Measurements from ENCODE around the gene C1QL4. TPM values are rescaled to one million over a fixed set of nuclear protein-coding genes. Genes with fewer than 3 reads are reported as not detected.

The C1QL4 gene
- total and polyA plus RNA-seq, 12 donors = not detected

- Histone ChIP-seq H3K9me3 (no peaks in the 10 kb centered on the region), H3K27me3 (peaks cover 0 to 8% (median 0%) of the 10 kb centered on the region in 7 donors), H3K27ac (no peak overlapping the region), H3K4me3 (no peak overlapping the region), H3K4me1 (peaks cover 0 to 19% (median 6%) of the 10 kb centered on the region in 9 donors), H3K36me3 (no peaks in the 10 kb centered on the region)
- 89 to 100% methylated on average over 1 of the region's 1 CpG for WGBS, 2 donors
- no peak for ATAC-seq
- DNase-seq = no peak
- TF ChIP-seq, protein P1, sequence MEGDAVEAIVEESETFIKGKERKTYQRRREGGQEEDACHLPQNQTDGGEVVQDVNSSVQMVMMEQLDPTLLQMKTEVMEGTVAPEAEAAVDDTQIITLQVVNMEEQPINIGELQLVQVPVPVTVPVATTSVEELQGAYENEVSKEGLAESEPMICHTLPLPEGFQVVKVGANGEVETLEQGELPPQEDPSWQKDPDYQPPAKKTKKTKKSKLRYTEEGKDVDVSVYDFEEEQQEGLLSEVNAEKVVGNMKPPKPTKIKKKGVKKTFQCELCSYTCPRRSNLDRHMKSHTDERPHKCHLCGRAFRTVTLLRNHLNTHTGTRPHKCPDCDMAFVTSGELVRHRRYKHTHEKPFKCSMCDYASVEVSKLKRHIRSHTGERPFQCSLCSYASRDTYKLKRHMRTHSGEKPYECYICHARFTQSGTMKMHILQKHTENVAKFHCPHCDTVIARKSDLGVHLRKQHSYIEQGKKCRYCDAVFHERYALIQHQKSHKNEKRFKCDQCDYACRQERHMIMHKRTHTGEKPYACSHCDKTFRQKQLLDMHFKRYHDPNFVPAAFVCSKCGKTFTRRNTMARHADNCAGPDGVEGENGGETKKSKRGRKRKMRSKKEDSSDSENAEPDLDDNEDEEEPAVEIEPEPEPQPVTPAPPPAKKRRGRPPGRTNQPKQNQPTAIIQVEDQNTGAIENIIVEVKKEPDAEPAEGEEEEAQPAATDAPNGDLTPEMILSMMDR (IDR thresholded peaks at IDR 0.05) = no peak
- intact Hi-C loops (cut with DNase I) = loop anchor here in 2 of 10 donors (5.0 to 10.0 kb wide), 2 partner anchors 215 to 223 kb away; no protein-coding TSS in a partner anchor
These were observed 25.1 kb upstream of the C1QL4 start for GRCh38 chr12:49362077-49362476.

GRCh38 chr12:49359671-49360070 lies 22.7 kb upstream of the C1QL4 start:
- TF ChIP-seq, protein P1 (IDR thresholded peaks at IDR 0.05) = no peak
- Histone ChIP-seq H3K4me3 (no peak overlapping the region), H3K27ac (no peak overlapping the region), H3K4me1 (peaks cover 0 to 6% (median 0%) of the 10 kb centered on the region in 9 donors), H3K36me3 (no peaks in the 10 kb centered on the region), H3K9me3 (no peaks in the 10 kb centered on the region), H3K27me3 (peaks cover 0 to 24% (median 0%) of the 10 kb centered on the region in 7 donors)
- ATAC-seq = no peak
- intact Hi-C loops (cut with DNase I) = loop anchor here in 9 of 10 donors (1.0 to 10.0 kb wide), 7 partner anchors 153 to 225 kb away; no protein-coding TSS in a partner anchor
- DNase-seq = no peak
- 82 to 87% methylated on average over 7 of the region's 7 CpGs for WGBS, 2 donors

DNA sequence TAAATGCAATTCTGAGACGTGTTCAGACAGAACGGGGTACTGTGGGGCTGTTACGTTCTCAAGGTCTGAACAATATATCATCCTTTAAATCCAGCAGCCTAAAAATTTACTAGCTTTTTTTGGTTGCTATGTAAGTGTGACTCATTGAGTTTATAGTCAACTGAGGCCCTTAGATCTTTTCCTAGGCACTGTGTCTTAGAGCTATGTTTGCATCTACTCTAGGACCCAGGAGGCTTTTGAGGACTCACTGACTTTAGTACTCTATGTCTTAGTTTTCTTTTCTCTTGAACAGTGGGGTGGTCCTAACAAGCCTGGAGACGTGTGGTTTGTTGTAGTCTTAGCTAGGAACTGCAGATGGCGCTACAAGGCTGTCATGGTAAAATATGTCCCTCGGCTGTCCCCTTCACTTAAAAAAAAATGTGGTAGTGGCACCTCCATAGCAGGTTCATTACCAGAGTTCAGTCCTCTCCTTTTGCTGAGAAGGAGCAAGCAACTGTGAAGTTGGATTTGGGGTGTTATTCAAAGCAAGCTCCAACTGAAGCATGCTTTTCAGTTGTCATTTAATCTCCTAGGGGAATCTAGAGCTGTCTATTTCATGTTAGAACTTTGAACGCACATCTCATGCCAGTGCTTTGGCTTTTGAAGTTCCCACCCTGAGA lies 21.6 kb upstream of the C1QL4 start:
- WGBS, 2 donors = 22 to 24% methylated on average over 7 of the region's 7 CpGs
- Histone ChIP-seq H3K36me3 (no peaks in the 10 kb centered on the region), H3K4me3 (no peak overlapping the region), H3K9me3 (no peaks in the 10 kb centered on the region), H3K27ac (no peak overlapping the region), H3K4me1 (peaks cover 0 to 6% (median 0%) of the 10 kb centered on the region in 9 donors), H3K27me3 (peaks cover 0 to 33% (median 5%) of the 10 kb centered on the region in 7 donors)
- ATAC-seq (peak; percentile 74 to 91 (median 80)), DNase-seq (peak in 1 of 2 donors; percentile 58)
- TF ChIP-seq, protein P1 (IDR thresholded peaks at IDR 0.05) = peak; percentile 71 to 90 (median 83)
- intact Hi-C loops (cut with DNase I) = loop anchor here (1.0 to 10.0 kb wide), 8 partner anchors 154 to 226 kb away; no protein-coding TSS in a partner anchor

DNA sequence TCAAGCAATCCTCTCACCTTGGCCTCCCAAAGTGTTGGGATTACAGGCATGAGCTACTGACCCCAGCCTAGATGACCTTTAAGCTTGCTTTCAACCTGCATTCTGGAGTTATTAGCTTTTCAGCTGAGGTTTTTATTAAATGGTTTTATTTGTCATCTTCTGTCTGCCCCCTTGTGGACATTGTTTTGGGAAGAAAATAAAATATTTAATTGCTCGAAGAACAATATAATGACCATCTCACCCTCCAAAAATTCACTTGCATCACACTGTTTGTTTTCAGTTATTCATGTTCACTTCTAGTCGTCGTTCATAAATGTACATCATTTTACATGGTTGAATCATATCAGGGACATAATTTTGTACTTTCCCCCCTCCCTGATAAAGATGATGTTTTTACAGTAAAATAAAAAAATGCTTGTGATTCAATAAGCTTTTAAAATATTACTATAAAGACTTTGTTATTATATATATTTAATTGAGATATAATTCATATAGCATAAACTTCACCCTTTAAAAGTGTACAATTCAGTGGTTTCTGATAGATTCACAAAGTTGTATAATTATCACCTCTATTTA lies 20.2 kb upstream of the C1QL4 start:
- H3K4me1 ChIP-seq = peaks cover 0 to 6% (median 0%) of the 10 kb centered on the region in 9 donors
- no peaks in the 10 kb centered on the region for H3K36me3 ChIP-seq
- ATAC-seq (no peak), DNase-seq (no peak)
- no peak overlapping the region for H3K4me3 ChIP-seq
- intact Hi-C loops (cut with DNase I) = loop anchor here in 3 of 10 donors (5.0 to 10.0 kb wide), 2 partner anchors 225 to 228 kb away; no protein-coding TSS in a partner anchor
- H3K27me3 ChIP-seq = peaks cover 0 to 48% (median 18%) of the 10 kb centered on the region in 7 donors
- 19 to 24% methylated on average over 3 of the region's 3 CpGs for WGBS, 2 donors
- TF ChIP-seq, protein P1 (IDR thresholded peaks at IDR 0.05) = peak in 7 of 9 donors; percentile 34 to 58 (median 43)
- no peaks in the 10 kb centered on the region for H3K9me3 ChIP-seq
- no peak overlapping the region for H3K27ac ChIP-seq

Measured in heart right ventricle (tissue), 16 donors.